GM19452 (cell line): ENCODE data around the gene LIMK2.
"Not testable (repeated sequence)": the region's sequence is repeated elsewhere in the genome, so short reads cannot be mapped to it uniquely, and the experiment has no call there.

ENCODE experiments used
- ATAC-seq: cut with Tn5 transposase; IDR thresholded peaks from one replicate; pipeline ENCODE4 v1.9.1; 2021; ENCODE audit not compliant: unreplicated experiment

LIMK2 gene

GRCh38 chr22:31241936-31242335 lies 29.8 kb downstream of the LIMK2 start:
- no peak for ATAC-seq

DNA sequence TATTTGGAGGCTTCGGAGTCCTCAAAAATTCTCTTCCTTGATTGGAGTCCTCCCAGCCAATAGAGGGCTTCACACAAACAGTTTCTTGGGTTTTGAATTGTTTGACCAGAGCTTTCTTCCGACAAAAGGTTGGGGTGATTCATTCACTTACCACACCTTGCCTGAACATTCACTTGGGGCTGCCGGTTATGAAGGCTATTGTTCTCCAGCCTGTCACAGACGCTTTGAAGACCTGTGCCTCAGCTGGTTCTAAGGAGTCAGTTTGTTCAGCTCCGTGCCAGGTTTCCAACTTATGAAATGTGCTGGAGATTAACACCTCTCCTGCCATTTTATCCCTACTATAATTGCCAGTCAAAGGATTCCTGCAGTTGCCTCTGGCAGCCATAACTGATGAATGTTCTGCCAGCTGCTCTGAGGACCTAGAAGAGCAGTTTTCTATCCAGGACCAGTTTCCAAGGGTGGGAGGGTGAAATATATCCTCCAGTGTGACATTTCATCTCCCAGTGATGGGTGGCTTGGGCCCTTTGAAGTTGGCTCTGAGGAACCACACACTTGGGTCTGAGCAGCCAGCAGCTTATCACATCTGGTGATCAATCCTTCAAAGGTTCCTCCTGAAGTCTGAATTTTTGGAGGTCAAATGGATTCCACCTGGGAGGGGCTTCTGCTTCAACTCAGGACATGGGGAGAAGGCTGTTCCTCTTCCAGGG lies 31.4 kb downstream of the LIMK2 start:
- no peak for ATAC-seq

DNA sequence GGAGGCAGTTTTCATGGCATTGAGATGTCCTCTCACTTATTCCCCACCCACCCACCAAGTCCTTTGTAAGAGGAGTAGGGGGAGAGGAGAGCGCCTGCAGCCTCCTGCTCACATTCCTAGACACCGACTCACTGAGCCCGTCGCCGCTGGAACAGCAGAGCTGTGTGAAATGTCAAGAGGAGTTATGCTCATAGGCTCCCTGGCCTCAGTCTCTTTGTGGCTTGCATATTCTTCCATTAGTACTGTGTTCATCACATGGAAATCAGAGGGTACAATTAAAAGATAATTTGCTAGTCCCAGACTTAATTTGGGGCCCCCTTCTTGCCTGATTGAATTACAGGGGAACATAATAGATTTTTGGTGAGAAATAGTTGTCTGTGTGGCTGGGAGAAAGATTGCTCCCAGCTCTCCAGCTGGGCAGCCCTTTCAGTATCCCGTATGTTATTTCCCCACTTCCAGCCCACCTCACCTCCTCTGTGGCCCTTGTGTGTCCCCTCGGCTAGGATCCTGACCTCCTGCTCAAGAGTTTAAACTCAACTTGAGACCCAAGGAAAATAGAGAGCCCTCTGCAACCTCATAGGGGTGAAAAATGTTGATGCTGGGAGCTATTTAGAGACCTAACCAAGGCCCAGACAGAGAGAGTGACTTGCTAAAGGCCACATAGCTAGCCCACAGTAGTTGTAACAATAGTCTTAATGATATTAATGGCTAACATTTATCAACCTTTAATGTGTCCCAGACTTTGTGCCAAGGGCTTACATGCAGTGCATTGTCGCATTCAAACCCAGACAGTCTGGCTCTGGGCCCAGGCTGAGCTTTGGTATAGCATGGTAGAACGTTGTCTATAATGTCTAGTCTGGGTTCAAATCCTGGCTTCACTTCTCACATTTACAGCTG lies 32.2 kb downstream of the LIMK2 start:
- no peak for ATAC-seq

- no peak for ATAC-seq
Observed at GRCh38 chr22:31244943-31245451, 32.9 kb downstream of the LIMK2 start.

GRCh38 chr22:31245998-31246397 lies 33.9 kb downstream of the LIMK2 start:
- not testable (repeated sequence) for ATAC-seq

GRCh38 chr22:31246687-31247086 lies 34.6 kb downstream of the LIMK2 start:
- no peak for ATAC-seq

- no peak for ATAC-seq
Observed at GRCh38 chr22:31247726-31248125, 35.6 kb downstream of the LIMK2 start.

DNA sequence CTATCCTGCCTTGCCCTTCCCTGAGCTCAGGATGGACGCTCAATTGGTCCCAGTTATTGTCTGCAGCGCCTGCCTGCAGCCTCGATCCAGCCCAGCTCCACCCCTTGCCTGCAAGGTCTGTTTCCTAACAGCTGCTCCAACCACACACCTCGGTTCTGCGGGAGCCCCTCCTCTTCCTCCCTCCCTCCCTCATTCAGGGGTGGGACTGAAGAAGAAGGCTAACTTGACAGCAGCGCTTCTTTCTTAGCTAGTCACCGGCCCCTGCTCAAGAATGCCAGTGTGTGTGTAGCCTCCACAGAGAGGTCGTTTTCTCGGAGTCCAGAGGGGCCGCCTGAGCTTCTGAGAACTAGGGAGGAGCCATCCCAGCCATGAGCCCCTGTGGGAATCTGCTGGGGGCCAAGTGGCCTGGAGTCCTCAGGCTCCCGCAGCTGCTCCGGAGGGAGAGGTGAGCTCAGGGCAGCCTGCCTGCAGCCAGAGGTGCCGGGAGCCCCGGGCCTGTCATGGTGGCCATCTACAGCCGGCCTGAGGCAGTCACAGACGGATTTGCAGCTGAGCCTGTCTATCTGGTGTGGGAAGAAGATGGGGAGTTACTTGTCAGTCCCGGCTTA lies 36.1 kb downstream of the LIMK2 start:
- ATAC-seq, result no peak

GRCh38 chr22:31248965-31249958 lies 37.2 kb downstream of the LIMK2 start:
- no peak for ATAC-seq

- no peak for ATAC-seq
Observed at GRCh38 chr22:31250740-31251600, 38.9 kb downstream of the LIMK2 start.

- ATAC-seq, result no peak
Observed at GRCh38 chr22:31253949-31254348, 41.9 kb downstream of the LIMK2 start.

- no peak for ATAC-seq
Observed at GRCh38 chr22:31259798-31260473, 47.8 kb downstream of the LIMK2 start.

- no peak for ATAC-seq
Observed at GRCh38 chr22:31260474-31260856, 48.4 kb downstream of the LIMK2 start.

DNA sequence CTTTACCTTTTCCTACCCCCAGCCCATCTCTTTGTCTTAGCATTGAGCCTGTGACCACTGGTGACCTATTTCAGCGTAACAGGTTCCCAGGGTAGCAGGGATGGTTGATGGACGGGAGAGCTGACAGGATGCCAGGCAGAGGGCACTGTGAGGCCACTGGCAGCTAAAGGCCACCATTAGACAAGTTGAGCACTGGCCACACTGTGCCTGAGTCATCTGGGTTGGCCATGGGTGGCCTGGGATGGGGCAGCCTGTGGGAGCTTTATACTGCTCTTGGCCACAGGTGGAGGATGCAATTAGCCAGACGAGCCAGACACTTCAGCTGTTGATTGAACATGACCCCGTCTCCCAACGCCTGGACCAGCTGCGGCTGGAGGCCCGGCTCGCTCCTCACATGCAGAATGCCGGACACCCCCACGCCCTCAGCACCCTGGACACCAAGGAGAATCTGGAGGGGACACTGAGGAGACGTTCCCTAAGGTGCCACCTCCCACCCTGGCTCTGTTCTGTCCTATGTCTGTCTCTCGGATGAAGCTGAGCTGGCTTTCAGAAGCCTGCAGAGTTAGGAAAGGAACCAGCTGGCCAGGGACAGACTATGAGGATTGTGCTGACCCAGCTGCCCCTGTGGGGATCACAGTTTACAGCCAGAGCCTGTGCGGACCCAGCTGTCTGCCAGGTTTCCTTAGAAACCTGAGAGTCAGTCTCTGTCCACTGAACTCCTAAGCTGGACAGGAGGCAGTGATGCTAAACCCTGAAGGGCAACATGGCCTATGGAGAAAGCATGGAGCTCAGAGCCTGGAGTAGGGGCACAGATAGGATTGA lies 50.4 kb downstream of the LIMK2 start:
- ATAC-seq, result no peak

GRCh38 chr22:31263896-31264640 lies 52.0 kb downstream of the LIMK2 start:
- ATAC-seq, result no peak

DNA sequence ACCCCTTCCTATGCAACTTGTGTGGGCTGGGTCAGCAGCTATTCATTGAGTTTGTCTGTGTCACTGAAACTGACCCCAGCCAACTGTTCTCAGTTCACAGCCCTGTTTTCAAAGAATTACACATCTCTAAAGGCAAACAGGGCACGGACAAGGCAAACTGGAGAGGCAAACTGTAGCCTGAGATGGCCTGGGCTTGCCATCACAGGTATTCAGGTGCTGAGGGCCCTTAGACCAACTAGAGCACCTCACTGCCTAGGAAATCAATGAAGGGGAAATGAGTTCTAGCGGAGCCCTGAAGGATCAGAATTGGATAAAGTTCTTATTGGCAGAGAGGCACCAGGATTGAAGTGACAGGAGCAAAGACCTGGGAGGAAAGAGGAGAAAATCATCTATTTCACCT lies 56.2 kb downstream of the LIMK2 start:
- no peak for ATAC-seq

DNA sequence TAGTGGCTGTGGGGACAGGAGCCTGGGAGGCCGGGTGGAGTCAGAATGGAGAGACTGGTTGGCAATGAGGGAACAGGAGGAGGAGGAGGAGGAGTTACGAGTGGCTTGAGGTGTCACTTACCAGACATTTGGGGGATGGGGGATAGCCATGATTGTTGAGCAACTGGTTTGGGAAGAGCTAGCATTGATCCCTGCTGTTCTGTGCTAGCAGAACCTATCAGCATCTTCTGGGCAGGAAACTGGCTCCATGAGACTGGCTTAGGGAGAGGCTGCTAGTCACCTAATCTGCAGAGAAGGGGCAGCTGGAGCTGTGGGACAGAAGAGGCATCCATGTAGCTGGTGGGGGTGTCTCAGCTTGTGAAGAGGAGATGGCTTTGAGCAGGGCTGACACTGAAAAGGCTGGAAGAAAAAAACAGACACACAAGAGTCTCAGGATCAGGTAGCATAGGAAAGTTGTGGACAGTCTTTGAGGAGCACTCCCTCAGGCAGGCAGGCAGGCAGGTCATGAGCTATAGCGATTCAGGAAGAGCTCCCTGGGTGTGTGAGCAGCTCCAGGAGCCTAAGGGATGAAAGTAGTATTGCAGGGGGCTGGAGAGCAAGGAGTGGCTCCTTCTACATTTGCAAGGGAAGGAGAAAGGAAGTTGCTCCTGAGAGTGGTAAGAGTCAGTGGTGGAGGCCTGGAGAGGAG lies 57.9 kb downstream of the LIMK2 start:
- no peak for ATAC-seq
